Prostate gland (tissue), 2 donors: ENCODE data around the gene DUSP12.

Experiments used
- CTCF ChIP-seq, 4 experiments: fragments of 200-600 bp in 2 of 4; fragments of 450-650 bp in 2 of 4; sonication (generic) in 2 of 4; IDR thresholded peaks; 1 replicate in 3 of 4; 2 replicates in 1 of 4; pipeline ENCODE4 v1.5.1; 2016 to 2019; ENCODE audit warnings: antibody characterized with exemption in 4 of 4, mild to moderate bottlenecking in 2 of 4, moderate library complexity in 2 of 4
- POLR2A ChIP-seq: fragments of 450-650 bp; IDR thresholded peaks from one replicate; pipeline ENCODE4 v1.6.1; 2016; ENCODE audit warnings: antibody characterized with exemption, mild to moderate bottlenecking
- POLR2AphosphoS5 ChIP-seq: sonication (generic); formaldehyde crosslinking; IDR thresholded peaks from one replicate; pipeline ENCODE4 v1.6.1; 2017; ENCODE audit warnings: antibody characterized with exemption

GRCh38 chr1:161749509-161750407 lies at the start of gene DUSP12:
- TF ChIP-seq CTCF (IDR thresholded peaks at IDR 0.05) = peak in 1 of 4 experiments; percentile 4
- peak; percentile 87 for TF ChIP-seq POLR2AphosphoS5
- TF ChIP-seq POLR2A = peak; percentile 33
